OCI-LY7 (cell line): ENCODE data around the gene DMD. TPM values are rescaled to one million over a fixed set of nuclear protein-coding genes. Genes with fewer than 3 reads are reported as not detected.

Experiments used
- BruUV-seq: library from RNA; stranded (reverse); fragments of 400-500 nt; replicated peaks from 2 replicates; lab custom pipeline; 2021; lab: Mats Ljungman, UMichigan
- CTCF ChIA-PET: fragments of 300-600 bp; sonication (Branson Sonifier 250); formaldehyde crosslinking; loops from one replicate; lab custom pipeline; 2022; ENCODE audit warnings: antibody characterized with exemption; ENCODE audit not compliant: unreplicated experiment; lab: Charles Lee
- POLR2A ChIA-PET: fragments of 300-600 bp; sonication (Branson Sonifier 250); formaldehyde crosslinking; loops from one replicate; lab custom pipeline; 2022; ENCODE audit warnings: antibody characterized with exemption; lab: Charles Lee
- DNase-seq: peaks from one replicate; pipeline ENCODE4 v3.0.0-alpha.2; 2015; ENCODE audit warnings: low spot score
- H2AFZ ChIP-seq: fragments of 200-600 bp; sonication (generic), shearing (Covaris generic); 2 replicates; pipeline ENCODE4 v1.6.1; 2014; ENCODE audit warnings: mild to moderate bottlenecking, antibody characterized with exemption, low read length, moderate library complexity
- H3K27ac ChIP-seq: fragments of 200-600 bp; sonication (generic); 2 replicates; pipeline ENCODE4 v1.5.1; 2014; ENCODE audit warnings: mixed run types, low read depth, mild to moderate bottlenecking, moderate library complexity, low read length, inconsistent platforms; ENCODE audit not compliant: poor library complexity, severe bottlenecking
- H3K36me3 ChIP-seq: fragments of 200-600 bp; sonication (generic); 2 replicates; pipeline ENCODE4 v1.6.1; 2014; ENCODE audit warnings: mild to moderate bottlenecking, antibody characterized with exemption, low read length, moderate library complexity, mixed read lengths; ENCODE audit not compliant: insufficient read depth
- H3K4me1 ChIP-seq: fragments of 200-600 bp; sonication (generic); 2 replicates; pipeline ENCODE4 v1.5.1; 2014; ENCODE audit warnings: mild to moderate bottlenecking, low read length; ENCODE audit not compliant: insufficient read depth, poor library complexity, severe bottlenecking
- H3K4me2 ChIP-seq: fragments of 200-600 bp; sonication (generic); 2 replicates; pipeline ENCODE4 v1.6.1; 2014; ENCODE audit warnings: mild to moderate bottlenecking, low read length
- H3K4me3 ChIP-seq: fragments of 200-600 bp; sonication (generic); 2 replicates; pipeline ENCODE4 v1.5.1; 2014; ENCODE audit warnings: mild to moderate bottlenecking, low read depth, low read length; ENCODE audit not compliant: poor library complexity, severe bottlenecking
- H3K79me2 ChIP-seq: fragments of 200-600 bp; sonication (generic); 2 replicates; pipeline ENCODE4 v1.6.1; 2016; ENCODE audit warnings: low read depth, mild to moderate bottlenecking, low read length, moderate library complexity, mixed read lengths; ENCODE audit not compliant: insufficient read depth
- H3K9me2 ChIP-seq: fragments of 200-600 bp; sonication (generic); 2 replicates; pipeline ENCODE4 v1.6.1; 2016; ENCODE audit warnings: mild to moderate bottlenecking, low read length, mixed read lengths; ENCODE audit not compliant: insufficient read depth
- H3K9me3 ChIP-seq: fragments of 200-600 bp; sonication (generic); 2 replicates; pipeline ENCODE4 v1.6.1; 2014; ENCODE audit warnings: mild to moderate bottlenecking, mixed run types, low read length, mixed read lengths
- H4K20me1 ChIP-seq: fragments of 200-600 bp; sonication (generic); 2 replicates; pipeline ENCODE4 v1.6.1; 2014; ENCODE audit warnings: mild to moderate bottlenecking, antibody characterized with exemption, low read length, moderate library complexity, mixed read lengths; ENCODE audit not compliant: insufficient read depth
- CTCF ChIP-seq: fragments of 200-600 bp; sonication (generic); conservative IDR thresholded peaks from 2 replicates; pipeline ENCODE4 v1.5.1; 2014; ENCODE audit warnings: mild to moderate bottlenecking, antibody characterized with exemption, low read length, moderate library complexity, mixed read lengths
- EZH2phosphoT487 ChIP-seq: fragments of 200-600 bp; sonication (generic); IDR thresholded peaks from 2 replicates; pipeline ENCODE4 v1.6.1; 2018; ENCODE audit warnings: low read depth, borderline replicate concordance, mild to moderate bottlenecking, mixed run types, antibody characterized with exemption, low read length, moderate library complexity, mixed read lengths
- intact Hi-C: fragments of 100-400 bp; cut with micrococcal nuclease; formaldehyde crosslinking; loops from one replicate; pipeline ENCODE4 v1.10.0; 2022; ENCODE audit not compliant: unreplicated experiment
- total RNA-seq, 2 experiments: library from RNA; depleted of rRNA in 1 of 2; stranded (reverse); fragments of >200 nt in 1 of 2; shearing (Covaris generic) in 1 of 2; gene quantifications; 2 replicates each; pipeline ENCODE4 v1.2.3, GENCODE V29; 2014 to 2022

Gene DMD
- total RNA-seq, 2 experiments from 2014 or later = 20.5 to 61.4 TPM

- Histone ChIP-seq H4K20me1 (no peaks in the 10 kb centered on the region), H3K4me3 (peak overlapping the region; percentile 96), H3K4me2 (peak overlapping the region; percentile 95), H3K79me2 (peaks cover 50% of the 10 kb centered on the region), H3K9me3 (no peaks in the 10 kb centered on the region), H3K36me3 (peaks cover 12% of the 10 kb centered on the region), H2AFZ (no peak overlapping the region), H3K9me2 (no peaks in the 10 kb centered on the region), H3K27ac (no peak overlapping the region), H3K4me1 (peaks cover 19% of the 10 kb centered on the region)
- TF ChIP-seq CTCF (no peak), EZH2phosphoT487 (no peak)
- intact Hi-C loops = loop anchor here (2.0 to 5.0 kb wide), 3 partner anchors 25 to 157 kb away; no protein-coding TSS in a partner anchor
- POLR2A ChIA-PET = interaction anchor here (0.6 to 1.8 kb wide), 5 partner anchors 14 to 41 kb away, joined by 3 to 7 read pairs (median 4); no protein-coding TSS in a partner anchor
- no TSS peak for BruUV-seq
- DNase-seq = no peak
- CTCF ChIA-PET = interaction anchor here (0.6 to 0.7 kb wide), 2 partner anchors 34 to 225 kb away, joined by 3 to 6 read pairs; no protein-coding TSS in a partner anchor
Observed at GRCh38 chrX:31265383-31265782, 1946.0 kb downstream of the DMD start.

- no peak for DNase-seq
- POLR2A ChIA-PET = interaction anchor here (0.8 to 1.4 kb wide), 3 partner anchors 14 to 25 kb away, joined by 3 to 4 read pairs (median 4); no protein-coding TSS in a partner anchor
- H3K27ac ChIP-seq = no peak overlapping the region
- peaks cover 42% of the 10 kb centered on the region for H3K36me3 ChIP-seq
- TF ChIP-seq EZH2phosphoT487 = no peak
- no peak for TF ChIP-seq CTCF
- no peak overlapping the region for H3K4me3 ChIP-seq
- intact Hi-C loops = no loop called here
- peaks cover 40% of the 10 kb centered on the region for H3K79me2 ChIP-seq
- CTCF ChIA-PET = no interaction called here
- no peaks in the 10 kb centered on the region for H4K20me1 ChIP-seq
- peaks cover 14% of the 10 kb centered on the region for H3K4me1 ChIP-seq
- H2AFZ ChIP-seq = no peak overlapping the region
- no peaks in the 10 kb centered on the region for H3K9me3 ChIP-seq
- no peak overlapping the region for H3K4me2 ChIP-seq
- BruUV-seq = no TSS peak
- no peaks in the 10 kb centered on the region for H3K9me2 ChIP-seq
Observed at GRCh38 chrX:31260351-31260750, 1951.0 kb downstream of the DMD start.

GRCh38 chrX:31258166-31258565, 1953.2 kb downstream of the DMD start:
- H3K27ac ChIP-seq = no peak overlapping the region
- TF ChIP-seq CTCF (no peak), EZH2phosphoT487 (no peak)
- H3K36me3 ChIP-seq = peaks cover 42% of the 10 kb centered on the region
- peaks cover 18% of the 10 kb centered on the region; the same call in 1 of the 2 replicates for H3K79me2 ChIP-seq
- no peaks in the 10 kb centered on the region for H3K9me2 ChIP-seq
- BruUV-seq = no TSS peak
- peaks cover 9% of the 10 kb centered on the region for H3K4me1 ChIP-seq
- POLR2A ChIA-PET = interaction anchor here (0.6 kb wide), 1 partner anchor 43 kb away, joined by 3 read pairs; no protein-coding TSS in a partner anchor
- H3K4me3 ChIP-seq = no peak overlapping the region
- no peak overlapping the region for H3K4me2 ChIP-seq
- intact Hi-C loops = no loop called here
- CTCF ChIA-PET = no interaction called here
- no peaks in the 10 kb centered on the region for H4K20me1 ChIP-seq
- no peak for DNase-seq
- no peaks in the 10 kb centered on the region for H3K9me3 ChIP-seq
- no peak overlapping the region for H2AFZ ChIP-seq
